HG03103 (cell line): ENCODE results near the gene ZBTB46.

Experiments used
- ATAC-seq: cut with Tn5 transposase; IDR thresholded peaks from one replicate; pipeline ENCODE4 v1.9.1; 2021; ENCODE audit warnings: low read depth; ENCODE audit not compliant: unreplicated experiment

The ZBTB46 gene

DNA sequence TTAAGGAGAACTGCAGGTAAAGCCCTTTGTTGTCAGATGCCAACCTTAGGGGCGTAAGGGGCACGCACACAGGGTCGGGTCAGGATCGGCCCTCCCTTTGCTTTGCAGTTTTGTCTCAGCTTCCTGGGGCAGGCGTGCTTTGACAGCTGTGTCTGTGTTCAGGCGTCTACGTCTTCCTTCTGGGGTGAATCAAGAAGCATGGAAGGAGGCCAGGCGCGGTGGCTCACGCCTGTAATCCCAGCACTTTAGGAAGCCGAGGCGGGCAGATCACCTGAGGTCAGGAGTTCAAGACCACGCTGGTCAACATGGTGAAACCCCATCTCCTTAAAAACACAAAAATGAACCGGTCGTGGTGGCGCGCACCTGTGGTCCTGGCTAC lies 121.9 kb downstream of the ZBTB46 start:
- ATAC-seq: no peak

- peak; percentile 9 for ATAC-seq
These were observed 122.5 kb downstream of the ZBTB46 start for GRCh38 chr20:63708301-63709148.

DNA sequence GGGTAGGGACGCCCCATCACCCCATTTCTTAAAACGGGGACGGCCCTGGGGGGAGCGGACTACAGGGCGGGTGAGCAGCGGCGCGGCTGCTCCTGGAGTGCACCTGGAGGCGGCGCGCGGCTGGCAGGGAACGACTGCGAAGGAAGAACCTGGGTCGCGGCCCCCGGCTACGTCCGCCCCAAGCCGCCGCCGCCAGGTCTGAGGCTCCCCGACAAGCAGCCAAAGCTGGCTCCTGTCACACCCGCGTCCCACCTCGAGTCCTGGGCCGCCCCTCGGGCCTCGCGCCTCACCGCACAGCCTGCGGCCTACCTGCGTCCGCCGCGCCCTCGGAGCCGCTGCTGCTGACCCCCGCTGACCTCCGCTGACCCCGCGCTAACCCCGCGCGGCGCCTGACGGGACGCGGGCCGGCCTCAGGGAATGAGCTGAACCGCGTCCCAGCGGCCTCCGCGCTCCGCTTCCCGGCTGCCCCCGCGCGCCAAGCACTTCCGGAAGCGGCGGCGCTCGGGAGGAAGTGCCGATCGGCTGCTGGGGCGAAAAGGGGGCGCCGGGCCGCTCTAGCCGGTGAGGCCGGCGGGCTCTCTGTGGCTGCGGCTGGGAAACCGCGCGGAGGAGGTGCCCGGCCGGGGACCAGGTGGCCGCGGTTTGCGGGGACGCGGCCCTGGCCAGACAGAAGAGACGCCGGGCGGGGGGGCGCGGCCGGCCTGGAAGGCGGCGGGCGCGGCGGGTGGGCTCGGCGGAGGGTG lies 123.3 kb downstream of the ZBTB46 start, which contains the start of the genes ARFRP1 and ZGPAT:
Gene ARFRP1 (minus strand): TSS at position 419 of the 743 bp plus-strand sequence. CDS start 885 bp downstream, outside the sequence.
Gene ZGPAT (plus strand): TSS at position 482 of the 743 bp plus-strand sequence. CDS start 542 bp downstream, outside the sequence.
- peak; percentile 52 for ATAC-seq

DNA sequence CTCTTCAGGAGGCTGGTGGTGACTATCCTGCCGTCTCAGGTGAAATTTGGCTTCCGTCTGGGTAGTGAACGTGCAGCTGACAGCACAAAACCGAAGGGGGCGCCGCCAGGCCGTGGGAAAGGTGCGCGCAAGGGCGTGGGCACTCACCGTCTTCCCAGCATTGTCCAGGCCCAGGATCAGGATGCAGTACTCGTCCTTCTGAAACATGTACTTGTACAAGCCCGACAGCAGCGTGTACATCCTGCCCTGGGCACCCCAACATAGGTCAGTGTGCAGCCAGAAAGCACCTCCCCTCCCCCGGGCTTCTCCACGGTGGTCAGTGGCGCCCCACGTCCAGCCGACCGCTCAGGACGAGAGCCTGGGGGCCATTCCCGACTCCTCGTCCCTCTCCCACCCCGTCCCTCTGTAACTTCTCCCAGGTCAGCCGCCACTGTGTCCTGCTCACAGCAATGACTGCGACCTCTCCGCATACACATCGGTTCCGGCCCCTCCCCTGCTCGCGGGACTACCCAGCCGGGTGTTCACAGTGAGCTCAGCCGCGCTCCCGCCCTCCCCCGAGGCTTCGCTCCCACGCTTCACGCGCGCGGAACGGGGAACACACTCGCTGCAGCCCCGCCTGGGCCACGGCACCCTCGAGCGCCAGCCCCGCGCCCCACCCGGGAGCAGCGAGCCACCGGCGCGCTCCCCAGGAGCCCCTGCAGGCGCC lies 124.1 kb downstream of the ZBTB46 start:
- ATAC-seq: peak; percentile 24

DNA sequence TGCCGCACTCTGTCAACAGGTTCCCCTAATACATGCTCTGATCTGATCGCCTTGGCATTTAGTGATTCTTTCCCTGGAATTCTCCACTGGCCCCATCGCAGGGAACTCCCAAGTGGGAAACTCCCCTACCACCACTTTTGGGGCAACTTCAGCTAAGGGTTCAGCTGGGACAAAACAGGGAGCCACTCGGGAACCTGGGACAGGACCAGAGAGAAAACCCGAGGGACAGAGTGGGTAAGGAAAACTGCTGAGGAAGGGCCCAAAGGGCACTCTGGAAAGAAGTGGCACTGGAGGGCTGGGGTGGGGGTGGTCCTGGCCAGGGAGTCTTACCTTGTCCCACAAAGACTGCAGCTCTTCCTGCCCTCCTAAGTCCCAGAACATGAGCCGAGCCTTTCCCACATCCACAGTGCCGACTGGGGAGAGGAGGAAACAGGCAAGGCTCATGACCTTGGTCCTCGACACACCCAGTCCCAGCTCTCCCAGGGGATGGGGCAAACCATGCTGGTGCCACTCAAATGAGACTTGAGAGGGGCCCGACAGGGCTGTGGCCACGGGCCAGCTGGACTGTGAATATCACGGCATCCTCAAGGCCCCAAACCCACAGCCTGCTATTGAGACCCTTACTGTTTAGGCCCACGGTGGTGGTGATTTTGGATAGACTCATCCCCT lies 124.9 kb downstream of the ZBTB46 start:
- no peak for ATAC-seq

DNA sequence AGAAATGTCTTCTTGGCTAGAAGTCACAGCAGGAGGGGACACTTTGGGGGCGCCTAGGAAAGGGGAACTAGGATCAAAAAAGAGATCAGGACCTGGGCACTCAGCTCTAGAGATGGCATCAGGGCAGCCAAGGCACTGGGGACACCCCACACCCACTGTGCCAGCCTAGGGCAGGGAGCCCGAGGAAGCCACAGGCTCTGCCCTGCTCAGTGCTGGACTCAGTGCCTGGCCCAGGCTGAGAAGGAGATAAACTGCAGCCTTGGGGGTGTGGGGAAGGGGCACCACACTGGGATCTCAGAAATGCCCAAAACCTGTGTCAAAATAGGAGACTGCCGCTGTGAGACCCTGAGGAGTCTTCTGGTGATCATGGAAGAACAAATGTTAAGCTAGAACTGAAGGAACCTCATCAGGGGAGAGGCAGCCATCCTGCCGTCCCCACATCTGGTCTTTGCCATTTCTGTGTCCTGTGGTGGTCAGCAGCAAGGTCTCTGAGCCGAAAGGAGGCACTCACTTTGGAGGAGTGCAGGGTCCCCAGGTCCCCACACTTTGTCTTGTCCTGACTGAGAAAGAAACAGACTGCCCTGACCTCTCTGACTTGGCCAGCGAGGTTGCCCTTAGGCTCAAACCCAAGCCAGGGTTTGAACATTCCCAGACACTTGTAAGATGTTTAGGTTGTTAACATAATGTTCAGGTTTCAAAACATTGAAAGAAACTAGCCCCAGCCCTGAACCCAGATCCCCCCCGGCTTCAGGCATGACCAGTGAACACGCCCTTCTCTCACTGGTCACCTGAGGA lies 125.6 kb downstream of the ZBTB46 start:
- no peak for ATAC-seq

GRCh38 chr20:63704749-63705117 lies 126.3 kb downstream of the ZBTB46 start:
- ATAC-seq: no peak

DNA sequence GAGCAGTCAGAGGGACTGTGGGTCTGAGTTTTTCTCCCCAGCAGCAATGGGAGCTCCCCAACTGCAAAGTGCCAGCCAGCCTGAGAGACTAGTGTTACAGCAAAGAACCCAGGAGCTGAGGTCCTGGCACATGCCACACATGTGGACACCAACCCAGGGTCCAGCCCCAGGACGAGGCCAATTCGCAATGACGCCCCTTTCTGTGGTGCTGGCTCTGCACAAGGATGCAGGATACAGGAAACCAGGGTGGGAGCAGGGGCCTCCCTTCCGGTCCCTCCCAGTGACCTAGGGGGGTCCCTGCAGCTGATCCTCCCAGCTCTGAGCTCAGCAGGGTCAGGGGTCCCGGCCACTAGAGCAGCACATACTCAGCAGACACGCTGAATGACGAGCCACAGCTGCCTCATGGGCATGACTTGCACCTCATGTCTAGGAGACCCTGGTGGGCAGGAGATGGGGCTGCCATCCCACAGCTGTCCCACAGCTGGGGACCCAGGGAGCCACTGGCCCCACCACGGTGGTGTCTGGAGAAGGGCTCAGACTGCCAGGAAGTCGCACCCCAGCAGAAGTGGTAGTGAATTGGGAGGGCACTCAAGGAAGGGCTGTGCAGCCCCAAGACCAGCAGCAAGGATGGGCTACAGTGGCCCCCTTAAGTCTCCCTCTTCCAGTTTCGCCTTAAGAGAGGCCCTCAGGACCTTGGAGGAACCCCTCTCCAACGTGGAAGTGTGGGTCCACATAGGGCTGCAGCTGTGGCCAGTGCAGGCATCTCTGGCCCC lies 126.9 kb downstream of the ZBTB46 start:
- ATAC-seq: no peak

GRCh38 chr20:63703471-63703975 lies 127.5 kb downstream of the ZBTB46 start:
- no peak for ATAC-seq

DNA sequence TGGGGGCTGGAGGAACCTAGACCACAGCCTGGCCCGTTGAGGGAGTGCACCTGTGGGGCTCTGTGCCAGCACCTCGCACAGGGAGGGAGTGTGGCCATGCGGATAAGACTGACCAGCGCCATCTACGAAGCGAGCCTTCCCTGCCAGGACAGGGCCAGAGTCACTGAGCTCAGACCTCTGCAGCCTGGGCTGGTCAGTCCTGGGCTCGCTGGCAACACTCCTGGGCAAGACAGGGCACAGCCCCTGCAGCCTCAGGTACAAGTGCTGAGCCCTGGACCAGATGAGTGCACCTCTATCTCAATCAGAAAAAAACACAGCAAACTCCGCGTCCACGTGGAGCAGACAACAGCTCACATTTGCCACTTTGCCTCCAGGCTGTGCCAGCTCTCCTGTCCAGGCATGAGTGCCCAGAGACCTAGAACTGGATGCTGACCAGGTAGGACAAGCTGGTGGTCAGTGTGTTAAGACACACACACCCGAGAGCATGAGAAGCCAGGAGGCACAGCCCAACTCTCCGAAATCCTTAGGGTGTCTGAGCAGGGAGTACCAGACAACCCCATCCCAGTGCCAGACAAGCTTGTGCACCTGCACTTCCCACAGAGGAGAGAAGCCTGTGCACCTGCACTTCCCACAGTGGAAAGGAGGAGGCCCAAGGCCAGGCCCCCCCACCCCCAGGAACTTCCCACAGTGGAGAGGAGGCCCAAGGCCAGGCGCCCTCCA lies 128.2 kb downstream of the ZBTB46 start:
- ATAC-seq: no peak

DNA sequence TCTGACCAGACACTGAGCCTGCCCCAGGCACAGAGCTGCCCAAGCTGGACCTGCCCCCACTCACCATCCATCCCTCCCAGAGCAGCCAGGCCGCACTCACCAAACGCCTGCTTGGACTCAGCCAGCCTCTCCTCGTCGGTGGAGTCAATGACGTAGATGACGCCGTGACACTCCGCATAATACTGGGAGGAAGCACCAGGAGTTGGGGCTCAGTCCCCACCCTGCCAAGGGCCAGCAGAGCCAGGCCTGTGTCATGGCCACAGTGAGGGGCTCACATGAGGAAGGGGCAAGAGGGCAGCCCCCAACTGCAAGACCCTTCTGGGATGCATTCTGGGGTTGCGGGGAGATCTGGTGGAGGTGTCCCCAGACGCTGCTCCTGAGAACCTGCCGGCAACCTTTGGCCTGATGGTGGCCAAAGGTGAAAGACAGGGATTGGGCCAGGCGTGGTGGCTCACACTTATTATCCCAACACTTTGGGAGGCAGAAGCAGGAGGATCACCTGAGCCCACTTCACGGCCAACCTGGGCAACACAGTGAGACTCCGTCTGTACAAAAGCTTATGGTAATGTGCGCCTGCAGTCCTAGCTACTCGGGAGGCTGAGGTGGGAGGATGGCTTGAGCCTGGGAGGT lies 128.9 kb downstream of the ZBTB46 start:
- no peak for ATAC-seq

- ATAC-seq: no peak
These were observed 129.6 kb downstream of the ZBTB46 start for GRCh38 chr20:63701329-63702035.

GRCh38 chr20:63701051-63701328 lies 130.1 kb downstream of the ZBTB46 start:
- ATAC-seq: no peak

DNA sequence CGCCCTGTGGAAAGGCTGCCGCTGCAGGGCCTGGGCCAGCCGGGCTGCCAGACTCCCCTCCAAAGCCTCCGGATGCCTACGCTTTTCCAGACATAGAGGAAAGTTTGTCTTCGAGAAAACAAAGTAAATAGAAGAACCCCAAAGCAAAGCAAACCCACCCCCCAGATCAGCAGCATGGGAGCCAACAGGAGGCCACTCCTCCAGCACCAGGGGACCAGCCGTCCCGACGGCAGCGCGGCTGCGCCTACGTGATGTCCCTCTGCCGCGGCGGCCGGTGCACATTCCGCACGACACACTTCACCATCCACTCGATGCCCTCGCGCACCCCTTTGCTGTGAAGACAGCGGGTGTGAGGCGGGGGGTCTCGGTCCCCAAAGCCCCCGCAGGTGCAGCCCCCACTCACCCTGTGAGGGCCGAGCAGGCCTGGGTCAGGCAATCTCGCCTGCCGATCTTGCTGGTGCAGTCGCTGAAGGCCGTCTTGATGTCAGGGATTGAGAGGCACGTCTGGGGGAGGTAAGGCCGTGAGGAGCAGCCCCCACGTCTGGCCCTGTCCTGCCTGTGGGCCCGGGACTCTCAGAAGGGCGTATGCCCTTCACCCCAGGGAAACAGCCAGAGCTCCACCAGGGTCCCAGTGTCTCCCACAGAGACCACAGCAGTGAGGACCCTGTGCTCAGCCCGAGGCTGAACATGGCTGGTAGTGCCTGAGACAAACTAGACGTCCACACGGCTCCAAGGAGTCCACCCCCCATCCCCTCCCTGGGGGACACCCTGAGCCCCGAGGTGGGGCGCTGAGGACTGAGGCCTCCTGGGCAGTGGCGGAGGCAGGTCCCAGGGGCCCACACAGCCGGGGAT lies 130.6 kb downstream of the ZBTB46 start:
- no peak for ATAC-seq

DNA sequence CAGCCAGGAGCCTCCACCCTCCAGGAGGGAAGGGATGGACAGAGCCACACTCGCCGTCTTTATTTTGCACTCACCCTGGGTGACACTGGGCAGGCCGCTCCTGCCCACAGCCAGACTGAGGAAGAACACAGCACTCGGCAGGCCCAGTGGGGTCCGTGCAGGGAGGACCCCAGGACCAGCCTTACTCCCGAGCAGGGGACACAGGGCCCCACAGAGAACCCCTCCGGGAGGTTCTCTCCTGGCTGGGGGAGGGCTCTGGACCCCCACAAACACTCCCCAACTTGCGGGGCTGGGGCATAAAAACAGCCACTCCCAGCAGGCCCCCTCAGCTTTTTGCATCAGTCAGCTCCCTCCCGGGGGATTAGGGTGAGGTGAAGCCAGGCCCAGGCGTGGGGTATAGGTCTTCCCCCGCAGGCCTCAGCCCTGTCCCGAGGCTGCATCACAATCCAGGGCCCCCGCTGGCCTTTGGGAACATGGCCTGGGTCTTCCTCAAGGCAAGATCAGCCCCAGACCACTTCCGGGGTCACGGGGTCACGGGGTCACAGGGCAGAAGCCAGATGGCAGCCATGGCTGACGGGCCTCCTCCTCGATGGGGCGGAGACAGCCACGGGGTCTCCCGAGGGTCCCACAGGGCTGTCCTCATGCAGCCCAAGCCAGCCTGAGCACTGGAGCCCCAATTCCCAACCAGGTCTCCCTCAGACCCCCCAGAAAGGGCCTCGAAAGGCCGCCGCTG lies 131.4 kb downstream of the ZBTB46 start:
- ATAC-seq: no peak
